HK-2 (cell line): ENCODE measurements around the gene ELL.

Experiments used
- DNase-seq: peaks from one replicate; pipeline ENCODE4 v3.0.0-alpha.2; 2018; ENCODE audit not compliant: unreplicated experiment

Gene ELL

DNA sequence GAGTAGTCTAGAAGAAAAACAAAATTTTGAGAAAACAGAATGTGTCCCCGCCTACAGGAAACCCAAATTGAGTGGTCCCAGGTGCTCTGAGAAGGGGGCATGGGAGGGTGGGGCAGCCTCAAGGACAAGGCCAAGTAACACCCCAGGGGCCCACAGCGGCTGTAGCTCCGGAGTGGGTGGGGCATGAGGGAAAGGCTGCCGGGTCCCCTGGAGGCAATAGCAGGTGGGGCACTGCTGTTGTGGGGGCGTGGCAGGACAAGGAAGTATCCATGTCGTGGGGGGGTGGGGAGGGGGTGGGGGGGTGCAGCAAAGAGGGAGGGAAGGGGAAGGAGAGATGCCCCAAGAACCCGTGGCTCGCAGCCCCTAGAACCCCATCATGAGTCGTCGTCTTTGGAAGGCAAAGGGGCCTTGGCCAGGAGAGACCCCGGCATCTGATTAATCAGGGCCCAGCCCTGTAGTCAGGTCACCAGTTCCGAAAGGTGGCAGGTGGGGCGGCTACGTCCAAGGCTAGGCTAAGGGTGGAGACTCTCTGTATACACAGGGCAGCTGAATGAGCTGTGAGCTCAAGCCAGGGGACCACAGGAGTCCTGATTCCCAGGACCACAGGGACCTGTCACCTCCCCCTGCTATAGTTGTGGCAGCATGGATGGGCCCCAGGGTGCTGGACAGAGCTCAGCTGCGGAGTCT lies 76.5 kb downstream of the ELL start:
- no peak for DNase-seq

DNA sequence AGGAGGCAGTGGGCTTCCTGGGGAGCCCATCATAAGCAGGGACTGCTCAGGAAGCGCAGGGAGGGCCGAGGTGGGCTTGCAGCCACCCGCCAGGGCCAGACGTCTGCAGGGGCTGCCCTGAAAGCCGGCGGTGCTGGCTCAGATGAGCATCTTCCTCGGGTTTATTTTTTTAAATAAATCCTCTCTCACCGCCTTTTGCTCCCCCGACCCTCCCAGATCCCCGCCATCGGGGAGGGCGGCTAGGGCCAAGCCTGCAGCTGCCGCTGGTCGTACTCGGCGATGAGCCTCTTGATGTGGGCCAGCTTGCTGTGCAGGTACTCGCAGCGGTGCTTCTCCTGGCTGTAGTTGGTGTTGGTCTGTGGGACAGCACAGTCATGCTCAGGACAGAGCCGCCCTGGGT lies 77.4 kb downstream of the ELL start:
- DNase-seq = no peak

DNA sequence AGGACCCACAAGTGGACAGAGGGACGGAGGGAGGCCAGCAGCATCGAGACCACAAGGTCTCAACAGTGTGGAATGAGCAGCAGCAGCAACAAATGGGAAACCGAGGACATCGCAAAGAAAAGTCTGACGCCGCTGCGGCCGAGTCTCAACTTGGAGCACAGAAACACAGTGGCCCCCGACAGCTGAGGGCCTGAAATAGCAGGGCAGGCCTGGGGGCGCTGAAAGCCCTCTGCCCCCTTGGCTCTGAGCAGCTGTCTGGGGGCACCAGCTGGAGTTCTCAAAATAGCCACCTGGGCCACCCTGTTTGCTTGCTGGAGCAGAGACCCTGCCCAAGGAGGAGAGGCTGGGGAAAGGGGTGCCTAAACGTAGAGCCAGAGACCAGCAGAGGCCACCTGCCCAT lies 78.0 kb downstream of the ELL start:
- no peak for DNase-seq

DNA sequence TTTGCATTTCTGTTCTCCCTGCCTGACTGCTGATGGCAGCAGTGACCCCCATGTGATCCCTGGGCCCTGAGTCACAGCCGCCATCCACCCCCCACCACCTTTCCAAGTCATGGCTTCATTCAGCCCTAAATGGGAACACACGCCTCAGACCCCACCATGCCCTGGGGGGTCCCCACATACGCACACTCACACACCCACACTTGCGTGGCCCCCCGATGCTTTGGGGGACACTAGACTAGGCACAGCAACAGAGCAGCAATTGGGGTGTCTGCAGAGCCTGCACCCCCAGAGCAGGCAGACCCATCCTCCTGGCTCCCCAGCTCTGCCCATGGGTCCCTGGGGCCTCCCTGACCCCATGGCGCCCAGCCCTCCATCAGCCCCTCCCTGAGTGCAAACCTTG lies 78.5 kb downstream of the ELL start:
- no peak for DNase-seq

DNA sequence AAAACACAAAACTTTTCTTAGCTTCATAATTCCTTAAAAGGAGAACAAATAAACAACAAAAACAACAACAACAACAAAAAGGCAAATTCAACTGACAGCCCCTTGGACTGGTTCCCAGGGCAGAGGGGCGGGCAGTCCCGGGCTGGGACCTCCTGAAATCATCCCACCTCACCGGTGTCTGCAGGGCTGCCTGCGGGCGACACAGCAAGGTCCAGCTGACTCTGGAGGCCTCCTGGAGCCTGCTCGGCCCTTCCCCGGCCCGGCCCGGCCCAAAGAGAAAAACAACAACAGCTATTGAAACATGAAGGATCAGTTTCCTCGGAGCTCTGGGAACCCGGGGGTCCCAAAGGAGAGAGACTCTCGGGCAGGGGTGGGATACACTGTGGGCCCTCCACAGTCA lies 78.9 kb downstream of the ELL start:
- DNase-seq = no peak

DNA sequence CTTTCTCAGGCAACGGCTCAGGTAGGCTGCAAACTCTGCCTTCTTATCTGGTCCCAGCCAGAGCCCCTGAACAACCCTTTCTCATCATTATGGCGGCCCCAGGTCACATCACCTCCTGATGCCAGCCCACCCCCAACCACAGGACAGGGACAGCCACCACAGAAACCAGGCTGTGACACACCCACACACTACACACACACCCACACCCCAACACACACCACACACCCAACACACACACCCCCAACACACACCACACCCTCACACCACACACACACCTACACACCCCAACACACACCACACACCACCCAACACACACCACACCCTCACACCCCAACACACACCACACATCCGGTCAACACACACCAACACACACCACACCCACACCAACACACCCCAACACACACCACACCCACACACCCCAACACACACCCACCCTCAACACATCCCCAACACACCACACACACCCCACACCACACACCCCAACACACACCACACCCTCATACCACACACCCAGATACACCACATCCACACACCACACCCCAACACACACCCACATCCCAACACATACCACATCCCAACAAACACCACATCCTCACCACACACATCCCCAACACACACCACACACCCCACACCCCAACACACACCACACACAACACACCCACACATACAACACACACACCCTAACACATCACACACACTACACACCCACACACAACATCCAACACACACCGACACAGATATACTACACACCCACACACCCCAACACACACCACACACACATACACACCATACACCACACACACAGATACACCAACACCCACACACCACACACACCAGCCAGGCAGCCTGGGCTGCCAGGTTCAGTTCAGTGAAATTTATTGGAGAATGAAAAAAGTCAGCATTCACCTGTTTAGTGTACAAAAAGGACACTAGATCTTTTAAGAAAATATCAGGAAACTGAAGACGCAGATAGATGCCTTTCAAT lies 79.8 kb downstream of the ELL start:
- DNase-seq = no peak

DNA sequence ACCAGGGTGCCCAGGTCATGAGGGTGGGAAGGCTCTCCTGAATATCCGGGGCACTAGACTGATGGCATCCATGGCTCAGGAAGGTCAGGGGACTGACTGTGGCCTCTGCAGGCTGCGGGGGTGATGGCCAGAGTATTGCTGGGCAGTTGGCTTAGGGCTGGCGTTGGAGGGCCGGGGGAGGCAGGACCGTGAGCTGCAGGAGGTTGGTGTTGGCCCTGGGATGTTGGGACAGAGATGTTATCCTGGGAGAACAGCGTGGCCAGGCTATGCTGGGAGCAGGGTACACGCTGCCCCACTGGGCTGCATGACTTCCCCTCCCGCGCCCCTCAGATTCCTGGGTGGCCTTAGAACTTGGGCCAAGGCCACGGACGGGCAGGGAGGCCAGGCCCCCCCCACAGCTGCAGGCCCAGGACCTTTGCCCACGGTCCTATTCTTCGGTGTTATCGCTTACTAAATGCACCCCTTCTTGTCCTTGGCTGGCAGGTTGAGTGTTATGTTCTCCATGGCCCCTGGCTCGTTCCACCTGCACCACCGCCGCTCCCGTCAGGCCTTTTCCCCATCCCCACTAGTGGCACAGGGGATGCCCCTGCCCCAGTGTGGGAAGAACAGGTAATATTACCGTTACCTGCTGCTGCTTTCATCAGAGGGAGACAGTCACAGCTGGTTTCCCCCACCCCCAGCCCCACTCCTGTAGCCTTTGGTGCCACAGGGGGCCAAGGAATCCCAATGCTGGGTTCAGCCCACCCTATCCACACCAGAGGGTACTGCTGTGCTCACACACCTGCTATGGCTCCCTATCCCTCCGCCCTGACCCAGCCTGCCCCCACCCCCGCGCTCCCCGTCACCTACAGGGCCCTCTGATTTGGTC lies 80.7 kb downstream of the ELL start:
- DNase-seq = no peak

DNA sequence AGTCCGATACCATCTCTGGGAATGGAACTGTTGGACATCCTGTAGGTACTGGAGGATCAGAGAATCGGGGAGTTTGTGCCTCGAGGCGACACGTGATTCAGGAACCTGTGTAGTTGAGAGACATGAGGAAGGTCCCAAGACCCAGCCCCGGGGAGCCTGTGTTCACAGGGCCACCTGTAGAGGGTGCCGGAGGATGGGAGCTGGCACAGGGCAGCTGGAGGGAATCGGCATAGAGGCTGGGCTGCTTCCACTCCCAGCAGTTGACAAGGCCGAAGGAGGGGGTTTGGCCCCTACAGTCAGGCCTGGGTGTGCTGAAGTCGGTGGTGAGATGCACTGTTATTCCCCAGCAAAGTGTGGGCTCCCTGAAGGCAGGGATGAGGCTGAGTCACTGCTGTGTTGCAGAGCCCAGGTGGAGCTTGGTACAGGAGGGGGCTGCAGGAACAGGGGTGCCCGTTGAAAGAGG lies 81.4 kb downstream of the ELL start:
- no peak for DNase-seq

DNA sequence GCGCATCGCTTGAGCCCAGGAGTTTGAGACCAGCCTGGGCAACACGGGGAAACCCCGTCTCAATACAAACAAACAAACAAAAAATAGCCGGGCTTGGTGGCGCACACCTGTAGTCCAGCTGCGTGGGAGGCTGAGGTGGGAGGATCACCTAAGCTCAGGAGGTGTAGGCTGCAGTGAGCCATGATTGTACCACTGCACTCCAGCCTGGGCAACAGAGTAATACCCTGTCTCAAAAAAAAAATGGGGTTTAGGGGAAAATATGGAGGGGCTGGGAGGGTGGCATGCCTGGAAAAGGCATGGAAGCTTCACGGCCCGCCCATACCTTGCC lies 82.0 kb downstream of the ELL start:
- no peak for DNase-seq

DNA sequence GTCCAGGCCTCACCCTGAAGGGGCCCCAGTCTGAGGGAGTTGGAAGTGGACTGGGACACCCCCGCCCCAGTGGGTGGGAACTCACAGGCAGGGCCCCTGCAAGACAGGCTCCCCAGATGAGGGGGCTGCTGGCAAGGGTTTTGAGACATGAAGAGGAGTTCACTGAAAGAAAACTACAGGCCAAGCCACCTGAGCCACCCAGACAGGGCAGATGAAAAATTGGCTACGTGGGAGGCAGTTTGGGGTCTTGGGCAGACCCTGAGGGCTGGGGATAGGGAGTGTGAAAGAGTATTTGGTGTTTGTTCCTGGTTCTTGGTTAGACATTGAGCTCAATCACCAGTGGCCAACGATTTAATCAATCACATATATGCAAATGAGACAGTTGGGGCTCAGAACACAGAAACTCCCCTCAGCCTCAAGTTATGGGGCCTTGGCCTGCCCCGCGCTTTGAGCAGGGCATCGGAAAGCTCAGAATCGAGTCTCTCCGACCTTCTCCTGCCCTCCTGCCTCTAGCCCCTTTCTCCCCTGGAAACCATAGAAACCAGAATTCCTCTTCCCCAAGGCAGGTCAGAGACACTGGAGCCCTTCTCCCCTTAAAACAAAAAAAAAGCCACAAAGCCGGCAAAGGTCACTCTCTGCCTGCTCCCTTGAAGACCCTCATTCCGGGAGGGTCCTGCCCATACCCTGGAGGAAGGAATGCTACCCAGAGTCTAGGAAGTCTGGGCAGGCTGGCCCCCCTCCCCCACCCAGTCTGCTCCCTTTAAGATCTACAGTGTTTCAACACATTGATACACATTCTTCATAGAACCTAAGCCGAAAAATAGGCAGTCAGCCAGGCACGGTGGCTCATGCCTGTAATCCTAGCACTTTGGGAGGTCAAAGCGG lies 82.6 kb downstream of the ELL start:
- DNase-seq = no peak

DNA sequence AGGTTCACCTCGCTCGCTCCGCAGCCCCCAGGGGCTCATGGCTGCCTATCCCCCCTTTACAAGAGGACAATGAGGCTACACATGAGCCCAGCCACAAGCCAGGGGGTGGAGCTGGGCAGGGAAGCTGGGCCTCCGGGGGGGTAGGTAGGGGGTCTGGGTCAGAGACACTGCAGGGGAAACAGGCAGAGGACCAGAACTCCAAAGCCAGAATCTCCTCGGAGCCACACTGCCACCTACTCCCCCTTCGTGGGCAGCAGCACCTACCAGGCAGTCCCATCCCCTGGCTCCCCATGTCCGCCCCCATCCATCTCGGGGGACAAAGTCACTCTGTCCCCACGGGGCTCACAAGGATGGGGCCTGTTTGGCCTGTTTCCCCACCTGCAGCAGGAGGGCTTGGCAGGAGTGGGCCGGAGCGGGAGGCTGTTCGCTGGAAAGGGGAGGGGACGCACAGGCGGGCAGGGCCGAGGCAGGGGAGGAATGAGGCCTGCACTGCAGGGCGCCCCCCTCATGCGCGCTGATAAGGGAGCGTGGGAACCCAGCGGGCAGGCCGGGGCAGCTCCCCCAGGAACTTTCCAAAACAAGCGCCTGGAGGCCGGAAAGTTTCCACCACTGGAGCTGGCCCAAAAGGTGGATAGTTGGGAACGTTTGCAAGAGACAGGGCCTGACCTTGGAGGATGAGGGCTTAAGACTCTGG lies 83.4 kb downstream of the ELL start:
- no peak for DNase-seq

DNA sequence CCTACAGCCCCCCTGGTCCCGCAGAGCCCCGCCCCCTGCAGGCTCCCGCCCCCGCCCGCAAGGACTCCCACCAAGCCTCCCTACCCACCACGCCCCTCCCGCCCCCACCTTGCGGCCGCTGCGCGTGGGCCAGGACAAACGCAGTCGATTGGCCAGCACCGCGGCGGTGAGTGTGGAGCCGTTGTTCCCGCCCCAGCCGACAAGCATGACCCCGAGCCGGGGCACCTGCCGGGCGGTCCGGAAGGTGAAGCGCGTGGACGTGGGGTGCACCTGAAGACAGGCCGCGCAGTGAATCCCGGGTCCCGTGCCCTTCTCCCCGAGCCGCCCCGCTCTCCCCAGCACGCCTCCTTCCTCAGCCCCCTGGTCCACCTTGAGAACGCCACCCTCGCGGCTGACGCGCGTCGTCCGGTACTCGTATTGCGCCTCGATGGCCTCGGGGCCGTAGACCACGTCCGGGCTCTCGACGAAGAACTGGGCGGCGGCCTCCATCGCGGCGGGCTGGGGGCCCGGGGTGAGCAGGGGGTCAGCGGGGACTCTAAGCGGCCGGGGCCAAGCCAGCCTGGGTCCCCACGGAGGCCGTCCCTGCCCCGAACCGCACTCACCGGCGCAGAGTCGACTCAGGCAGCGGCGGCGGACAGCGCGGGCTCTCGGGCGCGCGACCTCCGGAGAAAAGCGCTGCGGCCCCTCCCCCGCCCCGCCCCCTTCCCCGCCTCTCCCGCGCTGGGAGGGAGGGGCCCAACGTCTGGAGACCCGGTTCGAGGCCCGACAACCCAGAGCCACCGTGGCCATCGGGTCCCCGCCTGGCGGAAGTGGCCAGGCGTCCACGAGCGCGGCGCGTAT lies 84.2 kb downstream of the ELL start, which contains the start of gene ISYNA1:
ISYNA1 (minus strand) TSS at position 643 of the 840 bp plus-strand sequence; CDS start at position 489, 154 bp downstream.
- DNase-seq = peak; percentile 78

DNA sequence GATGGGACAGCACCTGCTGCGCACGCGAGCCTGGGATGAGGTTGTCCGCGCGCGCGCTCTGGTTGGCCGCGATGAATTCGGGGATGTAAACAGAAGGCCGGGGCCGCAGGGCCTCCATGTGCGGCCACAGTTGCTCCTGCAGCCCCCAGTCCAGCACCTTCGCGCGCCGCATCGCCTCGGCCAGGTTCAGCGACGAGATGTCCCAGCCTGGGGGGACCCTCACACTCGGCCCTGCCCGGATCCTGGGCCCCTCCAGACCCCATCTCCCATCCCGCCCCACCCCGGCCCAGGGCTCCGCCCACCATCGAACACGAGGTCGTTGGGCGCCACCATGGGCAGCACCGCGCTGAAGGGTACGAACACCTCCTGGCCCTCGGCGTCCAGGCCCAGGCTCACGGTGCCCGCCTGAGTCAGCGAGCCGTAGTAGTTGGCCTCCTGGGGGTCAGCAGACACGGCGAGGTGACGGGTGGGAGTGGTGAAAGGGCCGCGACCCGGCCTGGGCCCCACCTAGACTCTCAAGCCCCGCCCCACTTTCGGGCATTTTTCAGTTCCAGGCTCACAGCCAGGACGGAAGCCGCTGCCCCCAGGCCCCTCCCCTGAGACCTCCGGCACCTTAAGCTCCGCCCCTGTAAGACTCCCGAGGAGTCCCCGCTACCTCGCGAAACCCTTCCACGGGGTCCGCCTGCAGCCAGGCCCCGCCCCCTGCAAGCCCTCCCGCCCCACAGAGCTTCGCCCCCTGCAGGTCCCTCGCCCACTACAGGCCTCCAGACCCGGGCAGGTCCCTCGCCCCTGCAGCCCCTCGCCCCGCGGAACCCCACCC lies 85.0 kb downstream of the ELL start:
- peak; percentile 89 for DNase-seq

DNA sequence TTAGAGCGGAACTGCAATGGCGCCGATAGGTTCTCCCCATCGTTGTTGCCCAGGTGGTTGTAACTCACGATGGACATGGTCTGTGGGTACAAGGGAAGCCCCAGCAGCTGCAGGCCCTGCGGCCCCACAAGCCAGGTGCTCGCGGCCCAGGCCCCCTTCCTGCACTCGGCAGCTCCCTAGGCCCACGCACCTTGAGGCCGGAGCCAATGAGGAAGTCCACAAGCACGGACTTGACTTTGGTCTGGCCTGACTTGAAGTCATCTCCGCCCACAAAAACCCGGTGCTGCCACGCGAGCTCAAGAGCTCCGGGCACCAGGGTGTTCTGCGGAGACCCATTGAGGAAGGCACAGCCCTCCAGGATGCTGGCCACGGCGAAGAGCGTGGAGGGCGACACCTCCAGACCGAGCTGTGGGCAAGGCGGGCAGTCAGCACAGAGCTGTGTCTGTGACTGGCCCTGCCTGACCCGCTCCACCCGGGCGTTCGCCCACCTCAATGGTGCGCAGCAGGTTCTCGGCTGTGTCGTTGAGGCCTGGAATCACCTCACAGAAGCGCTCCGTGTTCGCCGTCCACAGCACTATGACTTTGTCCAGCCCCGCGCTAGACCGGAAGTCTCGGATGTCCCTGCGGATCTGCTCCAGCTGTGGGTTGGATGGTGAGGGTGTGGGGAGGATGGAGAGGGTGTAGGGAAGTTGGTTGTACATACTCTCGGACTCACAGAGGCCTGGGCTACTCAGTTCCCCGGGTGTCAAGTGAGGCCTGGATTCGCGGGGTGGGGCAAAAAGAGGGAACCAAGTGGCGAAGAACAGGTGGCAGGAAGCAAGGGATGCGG lies 85.8 kb downstream of the ELL start:
- DNase-seq = no peak

DNA sequence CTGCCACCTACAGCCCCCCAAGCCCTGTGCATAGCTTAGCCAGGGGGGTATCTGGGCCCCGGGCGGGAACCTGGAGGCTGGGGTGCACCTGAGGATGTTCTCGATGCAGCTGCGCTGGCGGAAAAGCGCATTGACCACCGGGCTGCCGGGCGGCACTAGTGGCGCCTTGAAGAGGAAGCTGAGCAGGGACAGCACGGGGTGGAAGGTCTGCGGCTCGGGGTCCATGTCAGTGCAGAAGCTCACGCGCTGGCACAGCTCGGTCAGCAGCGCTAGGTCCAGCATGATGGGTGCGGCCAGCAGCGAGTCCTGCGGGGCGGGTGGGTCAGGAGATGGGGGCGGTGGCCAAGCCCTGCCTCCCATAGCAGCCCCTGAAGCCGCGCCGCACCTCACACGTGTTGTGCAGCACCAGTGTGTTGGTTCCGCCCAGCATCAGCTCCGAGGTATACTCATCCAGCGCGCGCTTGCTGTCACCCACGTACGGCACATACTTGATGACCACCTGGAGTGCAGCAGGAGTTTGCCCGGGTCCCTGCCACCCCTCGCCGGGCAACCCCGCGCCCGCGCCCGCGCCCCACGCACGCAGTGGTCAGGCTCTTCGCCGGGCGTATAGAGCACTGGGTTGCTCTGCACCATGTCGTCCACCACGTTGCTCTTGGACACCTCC lies 86.6 kb downstream of the ELL start:
- no peak for DNase-seq

DNA sequence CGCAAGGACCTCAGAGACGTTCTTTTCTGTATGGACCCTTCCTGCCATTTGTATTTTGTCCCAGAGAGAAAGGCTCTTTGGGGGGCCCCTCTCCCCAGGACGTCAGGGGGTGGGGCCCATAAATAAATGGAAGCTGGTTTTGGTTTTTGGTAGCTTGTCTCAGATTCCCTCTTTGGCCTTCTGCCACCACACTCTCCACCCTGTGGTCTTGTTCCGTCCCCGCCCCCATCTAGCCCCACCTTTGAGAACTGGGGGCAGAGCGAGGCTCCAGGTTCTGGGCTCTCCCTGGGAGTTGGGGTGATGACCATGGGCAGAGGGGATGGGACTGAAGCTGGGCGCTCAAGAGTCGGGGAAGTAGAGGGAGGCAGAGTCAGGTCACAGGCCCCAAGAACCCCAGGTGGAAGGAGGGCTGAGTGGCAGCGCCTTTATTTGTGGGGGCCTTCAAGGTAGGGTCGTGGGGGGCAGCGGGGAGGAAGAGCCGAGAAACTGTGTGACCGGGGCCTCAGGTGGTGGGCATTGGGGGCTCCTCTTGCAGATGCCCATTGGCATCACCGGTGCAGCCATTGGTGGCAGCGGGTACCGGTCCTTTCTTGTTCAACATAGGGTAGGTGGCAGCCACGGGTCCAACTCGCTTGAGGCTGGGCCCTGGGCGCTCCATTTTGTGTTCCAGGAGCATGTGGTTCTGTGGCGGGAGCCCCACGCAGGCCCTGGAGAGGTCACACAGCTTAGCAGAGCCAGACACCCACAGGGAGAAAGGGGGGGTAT lies 87.3 kb downstream of the ELL start:
- DNase-seq = no peak
